DMS53 (cell line): Measurements from ENCODE around the gene RCOR2.
"Not testable (repeated sequence)": the region's sequence is repeated elsewhere in the genome, so short reads cannot be mapped to it uniquely, and the experiment has no call there.

Experiments
- DNase-seq: peaks from one replicate; lab custom pipeline; 2025; lab: John Stamatoyannopoulos, UW

The RCOR2 gene

DNA sequence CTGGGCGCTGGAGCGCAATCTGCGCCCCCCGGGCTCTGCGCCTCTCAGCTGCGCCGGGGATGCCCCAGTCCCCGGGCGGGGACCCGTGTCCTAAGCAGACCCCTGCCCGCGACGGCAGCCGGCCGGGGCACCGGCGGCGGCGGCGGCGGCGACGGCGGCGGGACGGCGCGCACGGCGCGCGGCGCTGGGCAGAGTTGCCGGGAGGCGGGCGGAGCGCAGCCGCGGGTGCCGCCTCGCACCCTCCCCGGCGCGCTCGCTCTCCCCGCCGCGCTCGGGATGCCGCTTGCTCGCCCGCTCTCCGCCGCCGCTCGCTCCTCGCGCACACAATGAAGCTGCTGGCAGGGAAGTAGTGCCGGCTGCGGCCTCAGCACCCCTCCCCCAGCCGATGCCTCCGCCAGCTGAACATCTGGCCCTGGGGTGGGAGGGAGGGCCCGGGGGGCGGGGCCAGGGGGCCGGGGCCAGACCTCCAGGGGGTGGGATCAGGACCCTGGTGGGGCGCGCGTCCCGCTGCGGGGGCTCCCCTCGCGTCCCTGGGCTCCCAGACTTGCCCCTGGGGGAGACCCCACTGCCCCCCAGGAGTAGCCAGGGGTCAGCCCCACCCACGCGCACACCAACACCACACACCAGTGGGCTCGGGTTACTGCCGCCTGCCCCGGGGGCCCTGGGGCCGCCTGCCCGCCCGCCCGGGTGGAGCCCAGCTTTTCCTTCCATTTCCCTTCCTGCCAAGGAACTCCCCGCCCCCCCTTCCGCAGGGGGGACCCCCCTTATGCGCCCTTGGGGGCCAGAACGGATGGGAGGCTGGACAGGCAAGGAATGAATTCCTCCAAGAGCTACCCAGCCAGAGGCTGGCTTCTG is at the start of gene RCOR2:
RCOR2 (minus strand) TSS at position 328 of the 855 bp plus-strand sequence. CDS start 708 bp downstream, outside the sequence.
- DNase-seq = peak; percentile 97

DNA sequence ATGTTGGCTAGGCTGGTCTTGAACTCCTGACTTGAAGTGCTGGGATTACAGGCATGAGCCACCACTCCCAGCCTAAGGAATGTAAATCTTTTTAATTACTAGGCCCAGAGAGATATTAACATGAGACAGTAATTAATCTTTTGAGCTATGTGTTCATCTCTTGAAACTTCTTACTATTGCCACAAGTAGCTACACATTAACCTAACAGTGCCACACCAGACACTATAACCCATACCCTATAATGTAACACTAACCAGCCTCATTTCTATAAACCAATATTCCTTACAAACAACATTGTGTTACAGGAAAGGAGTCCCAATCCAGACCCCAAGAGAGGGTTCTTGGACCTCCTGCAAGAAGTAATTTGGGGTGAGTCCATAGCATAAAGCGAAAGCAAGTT is 49.5 kb upstream of the RCOR2 start:
- DNase-seq = no peak

DNA sequence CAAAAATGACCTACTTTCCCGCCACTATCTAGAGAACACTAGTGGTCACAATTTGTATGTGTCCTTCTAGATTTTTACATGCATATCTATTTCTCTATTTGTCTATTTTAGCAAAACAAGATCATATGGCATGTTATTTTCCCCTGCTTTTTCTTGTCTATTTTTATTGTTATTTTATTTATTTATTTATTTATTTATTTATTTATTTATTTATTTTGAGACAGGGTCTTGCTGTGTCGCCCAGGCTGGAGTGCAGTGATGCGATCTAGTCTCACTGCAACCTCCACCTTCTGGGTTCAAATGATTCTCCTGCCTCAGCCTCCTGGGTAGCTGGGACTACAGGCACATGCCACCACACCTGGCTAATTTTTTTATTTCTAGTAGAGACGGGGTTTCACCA is 46.9 kb upstream of the RCOR2 start:
- DNase-seq = not testable (repeated sequence)

DNA sequence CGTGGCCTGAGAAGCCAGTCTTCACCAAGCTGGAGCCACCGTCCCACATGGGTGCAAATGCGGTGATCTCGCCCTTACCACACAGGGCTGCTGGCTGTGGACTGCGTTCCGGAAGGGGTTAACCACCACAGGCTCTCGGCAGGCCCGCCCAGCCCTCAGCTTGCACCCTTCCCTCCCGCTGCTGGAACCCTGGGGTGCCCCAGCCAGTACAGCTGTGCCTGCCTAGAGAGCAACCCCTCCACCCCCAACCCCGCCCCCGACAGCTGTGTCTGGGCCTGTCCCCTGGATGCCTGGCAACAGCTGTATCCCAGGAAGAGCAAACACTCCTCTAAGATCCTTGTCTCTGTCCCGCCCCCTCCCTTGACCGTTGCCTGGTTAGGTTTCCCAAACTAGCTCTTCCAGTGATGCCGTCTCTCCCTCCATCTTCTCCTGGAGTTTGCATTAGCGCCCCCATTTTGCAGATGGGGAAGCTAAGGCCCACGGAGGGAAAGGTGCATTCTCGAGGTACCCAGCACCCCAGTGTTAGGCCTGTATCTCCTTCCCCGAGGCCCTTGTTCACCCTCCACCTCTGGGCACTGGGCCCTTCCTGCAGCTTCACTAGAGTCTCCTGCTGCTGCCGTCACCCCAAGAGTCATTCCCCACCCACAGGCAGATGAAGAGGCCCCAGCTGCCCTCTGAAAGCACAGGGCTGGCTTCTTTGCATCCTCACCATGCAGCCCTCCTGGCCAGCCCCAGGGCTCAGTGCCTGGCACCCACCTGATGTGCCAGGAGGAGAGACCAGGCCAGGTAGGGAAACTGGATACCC is 44.8 kb upstream of the RCOR2 start:
- peak; percentile 95 for DNase-seq

DNA sequence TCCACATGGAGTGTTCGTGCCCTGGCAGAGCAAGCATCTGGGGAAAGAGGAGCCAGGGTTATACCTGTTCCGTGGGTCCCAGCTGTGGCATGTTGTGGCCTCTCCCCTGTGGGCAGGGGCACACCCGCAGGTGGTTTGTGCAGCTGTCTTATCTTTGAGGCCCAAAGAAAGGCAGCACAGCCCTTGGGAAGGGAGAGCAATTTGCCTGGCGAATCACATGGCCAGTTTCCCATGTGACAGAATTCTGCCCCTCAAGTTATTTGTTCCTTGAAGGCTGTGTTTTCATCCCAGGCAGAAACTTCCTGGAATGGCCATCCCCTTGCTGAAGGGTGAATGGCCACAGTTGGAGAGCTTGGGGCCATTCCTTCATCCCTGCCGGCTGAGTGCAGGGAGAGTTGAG is 41.0 kb upstream of the RCOR2 start:
- no peak for DNase-seq

DNA sequence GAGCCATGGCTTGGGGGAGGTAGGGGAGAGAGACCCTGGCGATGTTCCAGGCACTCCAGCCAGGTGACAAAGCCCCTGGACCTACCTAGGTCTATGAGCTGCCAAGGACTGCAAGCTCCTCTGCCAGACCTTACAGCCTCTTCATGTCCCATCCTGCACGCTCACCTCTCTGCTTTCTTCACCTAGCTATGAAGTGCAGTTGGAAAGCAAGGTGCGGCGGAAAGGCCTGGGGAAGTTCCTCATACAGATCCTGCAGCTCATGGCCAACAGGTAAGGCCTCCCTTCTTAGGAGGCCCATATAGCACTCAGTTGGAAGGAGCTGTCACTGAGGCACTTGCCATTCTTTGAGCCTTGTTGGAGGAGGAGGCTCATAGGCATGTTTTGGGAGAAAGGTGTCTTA is 35.6 kb upstream of the RCOR2 start:
- DNase-seq = no peak

DNA sequence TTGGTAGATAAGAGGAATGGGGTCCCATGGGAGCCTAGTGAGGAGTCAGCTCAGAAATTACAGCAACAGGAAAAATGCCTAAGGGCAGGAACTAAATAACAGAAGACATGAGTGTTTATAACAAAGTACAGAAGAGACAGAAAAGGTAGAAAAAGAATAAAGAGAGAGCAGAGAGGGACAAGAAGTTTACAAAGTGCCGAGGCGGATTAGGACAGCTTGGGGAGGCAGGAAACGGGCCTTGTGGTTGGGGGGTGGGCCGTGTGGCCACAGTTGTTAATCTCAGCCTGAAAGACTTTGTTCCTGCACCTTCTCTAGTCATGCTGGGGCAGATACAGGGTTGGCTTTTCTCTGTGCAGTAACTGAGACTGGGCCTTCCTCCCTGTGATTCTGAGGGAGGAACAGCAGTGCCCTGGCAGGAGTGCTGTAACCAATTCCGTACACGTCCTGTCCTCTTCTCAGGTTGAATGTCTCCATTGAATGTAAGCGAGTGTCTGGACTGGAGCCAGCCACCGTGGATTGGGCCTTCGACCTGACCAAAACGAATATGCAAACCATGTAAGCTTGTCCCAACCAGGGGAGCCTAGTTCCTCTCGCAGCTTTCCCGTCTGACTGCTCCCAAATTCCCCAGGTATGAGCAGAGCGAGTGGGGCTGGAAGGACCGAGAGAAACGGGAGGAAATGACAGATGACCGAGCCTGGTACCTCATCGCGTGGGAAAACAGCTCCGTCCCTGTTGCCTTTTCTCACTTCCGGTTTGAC is 35.0 kb upstream of the RCOR2 start:
- no peak for DNase-seq

GRCh38 chr11:63945477-63946163 is 28.7 kb upstream of the RCOR2 start:
- peak; percentile 87 for DNase-seq

- DNase-seq = no peak
Observed at GRCh38 chr11:63944987-63945386, 28.0 kb upstream of the RCOR2 start.

DNA sequence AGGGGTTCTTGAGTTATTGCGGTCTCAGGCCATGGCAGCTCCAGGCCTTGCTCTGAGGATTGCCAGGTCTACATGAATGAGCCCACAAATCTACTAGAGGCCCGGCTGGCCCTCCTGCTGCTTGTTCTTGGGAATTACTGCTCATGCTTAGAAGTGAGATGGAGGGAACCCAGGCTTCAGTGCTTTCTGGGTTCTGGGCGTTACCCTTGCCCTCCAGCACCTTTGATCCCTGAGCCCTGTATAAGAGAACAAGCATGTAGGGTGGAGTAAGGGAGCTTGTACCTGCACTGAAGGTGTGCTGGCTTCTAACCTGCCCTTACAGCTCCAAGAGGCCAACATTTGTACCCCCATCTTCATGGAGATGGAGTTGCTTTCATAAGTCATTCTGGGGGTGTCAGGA is 25.8 kb upstream of the RCOR2 start:
- DNase-seq = no peak

GRCh38 chr11:63941901-63942300 is 24.9 kb upstream of the RCOR2 start:
- DNase-seq = no peak

- no peak for DNase-seq
Observed at GRCh38 chr11:63940786-63941185, 23.8 kb upstream of the RCOR2 start.

GRCh38 chr11:63939397-63939891 is 22.5 kb upstream of the RCOR2 start:
- peak; percentile 63 for DNase-seq

GRCh38 chr11:63938479-63939396 is 21.8 kb upstream of the RCOR2 start, which contains the start of gene NAA40:
Gene NAA40 (plus strand): TSS chr11:63939002. CDS start chr11:63939097, 95 bp downstream.
- peak; percentile 99 for DNase-seq

DNA sequence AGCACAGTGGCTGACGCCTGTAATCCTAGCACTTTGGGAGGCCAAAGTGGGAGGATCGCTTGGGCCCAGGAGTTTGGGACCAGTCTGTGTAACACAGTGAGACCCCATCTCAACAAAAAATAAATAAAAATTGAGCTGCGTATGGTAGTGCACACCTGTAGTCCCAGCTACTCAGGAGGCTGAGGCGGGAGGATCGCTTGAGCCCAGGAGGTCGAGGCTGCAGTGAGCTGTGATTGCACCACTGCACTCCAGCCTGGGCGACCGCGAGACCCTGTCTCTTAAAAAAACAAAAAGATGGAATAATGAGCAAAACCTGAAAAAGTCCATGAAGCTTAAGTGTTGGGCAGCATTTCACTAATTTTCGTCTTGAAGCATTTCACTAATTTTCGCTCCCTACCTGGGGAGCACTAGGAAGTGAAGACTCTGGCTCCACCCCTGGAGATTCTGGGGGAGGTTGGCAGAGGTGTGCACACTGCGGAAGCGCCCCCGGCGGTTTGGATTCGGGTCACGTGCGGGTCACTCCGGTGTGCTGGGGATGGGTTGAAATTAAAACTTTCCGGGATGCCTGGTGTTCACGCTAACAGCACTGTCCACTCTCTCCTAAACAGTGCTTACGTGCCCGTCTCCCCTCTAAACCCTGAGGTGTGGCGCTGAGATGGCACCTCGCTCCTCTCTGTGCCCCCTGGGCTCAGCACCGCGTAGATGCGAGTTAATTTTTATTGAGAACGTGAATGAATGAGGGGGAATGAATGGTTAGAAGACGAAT is 20.9 kb upstream of the RCOR2 start:
- peak; percentile 76 for DNase-seq

- DNase-seq = no peak
Observed at GRCh38 chr11:63933459-63933858, 16.5 kb upstream of the RCOR2 start.

GRCh38 chr11:63931876-63932275 is 14.9 kb upstream of the RCOR2 start:
- DNase-seq = no peak

GRCh38 chr11:63931045-63931444 is 14.1 kb upstream of the RCOR2 start:
- DNase-seq = no peak

- DNase-seq = no peak
Observed at GRCh38 chr11:63929616-63930015, 12.7 kb upstream of the RCOR2 start.

DNA sequence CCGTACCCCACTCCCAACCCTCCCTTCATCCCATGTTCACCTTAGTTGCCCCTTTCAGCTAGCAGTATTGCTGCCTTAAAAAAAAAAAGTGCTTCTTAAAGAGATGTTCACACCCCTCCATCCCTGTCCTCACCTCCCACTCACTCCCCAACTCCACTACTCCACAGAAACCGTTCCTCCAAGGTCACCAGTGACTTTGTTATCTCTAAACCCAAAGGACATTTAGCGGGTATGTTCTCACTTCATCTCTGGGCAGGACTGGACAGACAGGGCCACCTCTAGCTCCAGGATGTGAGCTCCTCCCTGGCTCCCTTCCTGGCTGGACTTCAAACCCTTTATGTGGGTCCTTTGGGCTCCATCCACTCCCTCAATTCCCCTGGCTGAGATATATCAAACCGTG is 6.4 kb upstream of the RCOR2 start:
- DNase-seq = no peak
